Forelimb muscle (tissue), 1 donor: Measurements from ENCODE around the gene SFI1. TPM values are rescaled to one million over a fixed set of nuclear protein-coding genes. Genes with fewer than 3 reads are reported as not detected.
A peak's percentile ranks its signal among the peaks of the same experiment; 100 is the strongest.
"Not testable (repeated sequence)": the region's sequence is repeated elsewhere in the genome, so short reads cannot be mapped to it uniquely, and the experiment has no call there.

ENCODE experiments used
- DNase-seq: peaks from one replicate; pipeline ENCODE4 v3.0.0-alpha.2; 2013; ENCODE audit warnings: low read depth
- polyA plus RNA-seq: library from polyadenylated mRNA; unstranded; fragments of 120-200 nt; gene quantifications from one replicate; pipeline ENCODE4 v1.2.1, GENCODE V29; 2013; ENCODE audit not compliant: insufficient read length

Gene SFI1
- polyA plus RNA-seq, 1 donor: 9.6 TPM

DNA sequence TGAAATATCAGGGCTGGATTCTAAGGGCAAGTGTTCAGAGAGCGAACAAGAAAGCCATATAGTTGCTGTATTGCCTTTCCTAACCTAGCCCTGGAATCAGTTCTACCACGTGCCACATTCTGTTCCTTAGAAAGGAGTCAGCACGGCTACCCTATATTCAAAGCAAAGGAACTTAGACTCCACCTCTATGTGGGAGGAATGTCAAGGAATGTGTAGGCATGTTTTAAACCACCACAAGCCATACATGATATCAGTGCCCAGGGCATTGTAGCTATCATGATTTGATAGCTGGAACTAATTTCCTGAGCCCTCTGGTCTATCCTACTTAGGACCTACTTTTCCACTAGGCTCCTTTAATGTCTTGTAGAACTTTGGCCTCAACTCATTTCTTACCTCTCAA lies 4.2 kb upstream of the SFI1 start:
- no peak for DNase-seq

DNA sequence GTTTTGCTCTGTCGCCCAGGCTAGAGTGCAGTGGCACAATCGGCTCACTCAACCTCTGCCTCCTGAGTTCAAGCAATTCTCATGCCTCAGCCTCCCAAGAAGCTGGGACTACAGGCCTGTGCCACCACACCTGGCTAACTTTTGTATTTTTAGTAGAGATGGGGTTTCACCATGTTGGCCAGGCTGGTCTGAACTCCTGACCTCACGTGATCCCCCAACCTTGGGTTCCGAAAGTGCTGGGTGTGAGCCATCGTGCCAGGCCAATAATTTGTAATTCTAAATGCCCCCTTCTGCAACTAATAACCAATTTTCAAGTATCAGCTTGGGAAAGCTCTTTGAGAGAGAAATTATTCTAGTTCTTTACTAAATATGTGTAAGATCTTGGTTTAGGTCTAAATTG lies 3.0 kb upstream of the SFI1 start:
- not testable (repeated sequence) for DNase-seq

DNA sequence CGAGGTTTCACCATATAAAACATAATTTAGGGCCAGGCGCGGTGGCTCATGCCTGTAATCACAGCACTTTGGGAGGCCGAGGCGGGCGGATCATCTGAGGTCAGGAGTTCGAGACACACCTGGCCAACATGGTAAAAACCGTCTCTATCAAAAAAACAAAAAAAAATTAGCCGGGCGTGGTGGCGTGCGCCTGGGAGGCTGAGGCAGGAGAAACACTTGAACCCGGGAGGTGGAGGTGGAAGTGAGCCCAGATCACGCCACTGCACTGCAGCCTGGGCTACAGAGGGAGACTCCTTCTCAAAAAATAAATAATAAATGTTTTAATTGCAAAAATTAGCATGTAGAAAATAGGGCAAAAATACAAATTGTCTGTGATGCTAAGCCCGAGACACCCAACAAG lies 993 bp upstream of the SFI1 start:
- no peak for DNase-seq

DNA sequence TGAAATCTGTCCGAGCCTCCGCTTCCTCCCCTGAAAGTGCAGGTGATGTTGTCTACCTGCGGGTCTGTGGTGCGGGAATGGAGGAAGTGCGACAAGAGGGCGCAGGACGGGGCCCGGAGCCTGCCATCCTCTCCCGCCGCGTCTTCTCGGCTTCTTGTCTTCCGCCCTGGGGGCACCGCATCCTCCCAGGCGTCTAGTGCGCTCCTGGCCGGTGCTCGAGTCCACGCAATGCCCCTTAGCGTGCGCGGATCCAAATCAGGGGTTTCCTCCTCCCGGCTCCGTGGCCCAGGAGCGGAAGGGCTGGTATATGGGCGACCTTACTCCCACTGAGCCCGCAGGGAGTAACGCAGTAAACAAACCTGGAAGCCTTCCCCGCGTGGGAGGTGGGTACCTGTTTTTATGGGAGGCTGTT lies 405 bp downstream of the SFI1 start:
- no peak for DNase-seq

DNA sequence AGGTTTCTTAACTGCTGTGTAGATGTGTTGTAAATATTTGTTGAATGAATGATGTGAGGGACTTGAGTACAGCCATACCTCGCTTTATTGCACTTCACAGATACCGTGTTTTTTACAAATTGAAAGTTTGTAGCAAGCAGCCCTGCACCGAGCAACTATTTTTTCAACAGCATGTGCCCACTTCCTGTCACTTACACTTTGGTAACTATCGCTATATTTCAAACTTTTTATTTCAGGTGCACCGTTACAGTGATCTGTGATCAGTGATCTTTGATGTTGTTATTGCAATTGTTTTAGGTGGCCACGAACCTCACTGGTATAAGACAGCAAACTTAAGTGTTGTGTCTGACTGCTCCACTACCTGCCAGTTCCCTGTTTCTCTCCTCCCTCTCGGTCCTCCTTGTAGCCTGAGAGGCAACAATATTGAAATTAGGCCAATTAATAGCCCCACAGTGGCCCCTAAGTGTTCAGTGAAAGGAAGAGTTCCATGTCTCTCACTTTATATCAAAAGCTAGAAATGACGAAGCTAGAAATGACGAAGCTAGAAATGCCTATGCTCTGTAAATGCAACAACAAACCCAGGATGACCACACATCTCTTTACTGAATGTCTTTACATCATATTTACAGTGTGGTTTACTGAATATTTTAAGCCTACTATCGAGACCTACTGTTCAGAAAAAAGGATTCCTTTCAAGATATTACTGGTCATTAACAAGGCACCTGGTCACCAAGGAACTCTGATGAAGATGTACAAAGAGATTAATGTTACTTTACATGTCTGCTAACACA lies 1.0 kb downstream of the SFI1 start:
- no peak for DNase-seq

DNA sequence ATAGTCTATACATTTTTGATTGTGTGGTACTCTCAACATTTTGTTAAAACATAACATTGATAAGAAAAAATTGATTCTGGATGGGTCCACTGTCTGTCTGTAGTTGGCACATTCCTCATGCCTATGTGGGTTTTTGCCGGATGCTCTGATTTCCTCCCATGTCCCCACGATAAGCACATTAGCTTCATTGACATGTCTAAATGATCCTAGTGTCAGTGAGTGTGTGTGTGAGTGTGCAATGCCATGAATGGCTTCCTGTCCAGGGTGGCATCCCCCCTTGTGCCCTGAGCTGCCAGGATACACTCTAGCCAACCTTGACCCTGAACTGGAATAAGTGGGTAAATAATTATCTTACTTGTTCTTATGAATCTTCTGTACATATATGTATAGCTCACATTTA lies 5.4 kb downstream of the SFI1 start:
- DNase-seq: no peak

DNA sequence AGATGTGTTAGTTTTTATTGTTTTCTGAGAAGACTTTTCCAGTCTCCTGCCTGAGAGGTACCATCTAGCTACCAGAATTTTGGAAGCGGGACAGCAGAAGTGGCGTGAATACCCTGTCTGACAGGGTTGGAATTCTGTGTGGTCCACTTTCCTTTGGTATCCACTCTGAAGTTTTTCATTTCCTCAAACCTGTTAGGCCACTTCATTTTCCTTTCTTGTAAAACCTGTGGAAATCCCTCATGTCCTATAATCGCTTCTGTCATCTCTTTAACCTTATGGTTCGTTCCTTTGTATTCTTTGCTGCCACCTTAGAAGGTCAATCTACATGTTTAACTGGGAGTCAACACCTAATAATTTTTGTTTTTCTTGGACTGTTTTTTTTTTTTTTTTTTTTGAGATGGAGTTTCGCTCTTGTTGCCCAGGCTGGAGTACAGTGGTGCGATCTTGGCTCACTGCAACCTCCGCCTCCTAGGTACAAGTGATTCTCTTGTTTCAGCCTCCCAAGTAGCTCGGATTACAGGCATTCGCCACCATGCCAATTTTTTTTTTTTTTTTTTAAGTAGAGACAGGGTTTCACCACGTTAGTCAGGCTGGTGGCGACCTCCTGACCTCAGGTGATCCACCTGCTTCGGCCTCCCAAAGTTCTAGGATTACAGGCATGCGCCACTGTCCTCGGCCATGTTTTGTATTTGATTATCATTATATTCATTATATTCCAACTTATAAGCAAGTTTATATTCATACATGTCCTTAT lies 7.1 kb downstream of the SFI1 start:
- no peak for DNase-seq

DNA sequence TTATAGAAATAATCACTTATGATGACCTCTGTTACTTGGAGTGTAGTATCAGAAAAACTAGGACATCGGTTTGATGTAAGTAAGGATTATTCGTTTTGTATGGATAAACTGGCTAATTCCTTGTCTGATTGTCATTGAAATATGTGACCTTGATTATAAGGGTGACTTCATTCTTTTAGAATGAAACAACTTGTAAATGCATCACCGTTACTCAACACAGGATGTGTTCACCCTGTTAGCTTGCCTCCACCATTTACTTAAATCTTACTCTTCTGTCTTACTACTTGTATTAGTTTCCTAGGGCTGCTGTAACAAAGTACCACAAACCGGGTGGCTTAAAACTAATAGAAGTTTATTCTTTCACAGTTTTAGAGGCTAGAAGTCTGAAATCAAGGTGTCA lies 7.9 kb downstream of the SFI1 start:
- DNase-seq: no peak

DNA sequence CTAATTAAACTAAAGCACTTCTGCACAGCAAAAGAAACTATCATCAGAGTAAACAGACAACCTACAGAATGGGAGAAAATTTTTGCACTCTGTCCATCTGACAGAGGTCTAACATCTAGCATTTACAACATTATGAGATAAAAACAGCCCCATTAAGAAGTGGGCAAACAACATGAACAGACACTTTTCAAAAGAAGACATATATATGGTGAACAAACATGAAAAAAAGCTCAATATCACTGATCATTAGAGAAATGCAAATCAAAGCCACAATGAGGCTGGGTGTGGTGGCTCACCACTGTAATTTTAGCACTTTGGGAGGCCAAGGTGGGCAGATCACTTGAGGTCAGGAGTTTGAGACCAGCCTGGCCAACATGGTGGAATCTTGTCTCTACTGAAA lies 11.2 kb downstream of the SFI1 start:
- not testable (repeated sequence) for DNase-seq

DNA sequence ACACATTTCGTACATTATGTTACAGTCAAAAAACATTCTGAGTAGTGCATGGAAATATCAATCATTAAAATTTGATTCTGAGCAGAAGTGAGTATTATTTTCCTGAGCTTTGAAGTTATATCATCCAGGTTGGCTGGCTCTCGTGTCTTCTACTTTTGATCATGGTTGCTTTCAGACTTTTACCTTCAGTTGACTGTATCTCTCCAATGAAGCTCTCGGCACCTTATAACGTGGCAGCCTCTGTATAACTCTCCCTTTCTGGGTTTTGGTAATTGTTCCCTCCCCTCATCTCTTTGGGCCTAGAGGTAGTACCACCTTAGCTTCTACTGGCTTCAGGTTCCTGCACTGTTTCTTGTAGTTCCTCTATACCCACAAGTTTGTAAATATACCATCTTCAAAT lies 12.2 kb downstream of the SFI1 start:
- no peak for DNase-seq

DNA sequence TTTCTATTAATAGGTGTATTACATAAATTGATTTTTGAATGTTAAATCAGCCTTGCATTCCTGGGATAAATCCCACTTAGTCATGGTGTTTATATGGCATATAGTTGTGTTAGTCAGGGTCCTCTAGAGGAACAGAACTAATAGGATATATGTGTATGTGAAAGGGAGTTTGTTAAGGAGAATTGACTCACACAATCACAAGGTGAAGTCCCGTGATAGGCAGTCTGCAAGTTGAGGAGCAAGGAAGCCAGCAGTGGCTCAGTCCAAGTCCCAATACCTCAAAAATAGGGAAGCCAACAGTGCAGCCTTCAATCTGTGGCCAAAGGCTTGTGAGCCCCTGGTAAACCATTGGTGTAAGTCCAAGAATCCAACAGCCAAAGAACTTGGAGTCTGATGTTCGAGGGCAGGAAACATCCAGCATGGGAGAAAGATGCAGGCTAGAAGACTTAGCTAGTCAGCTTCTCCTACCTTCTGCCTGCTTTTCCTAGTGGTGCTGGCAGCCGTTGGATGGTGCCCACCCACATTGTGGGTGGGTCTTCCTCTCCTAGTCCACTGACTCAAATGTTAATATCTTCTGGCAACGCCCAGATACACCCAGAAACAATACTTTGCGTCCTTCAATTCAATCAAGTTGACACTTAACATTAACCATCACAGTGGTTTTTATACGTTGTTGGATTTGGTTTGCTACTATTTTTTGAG lies 12.9 kb downstream of the SFI1 start:
- DNase-seq: no peak

DNA sequence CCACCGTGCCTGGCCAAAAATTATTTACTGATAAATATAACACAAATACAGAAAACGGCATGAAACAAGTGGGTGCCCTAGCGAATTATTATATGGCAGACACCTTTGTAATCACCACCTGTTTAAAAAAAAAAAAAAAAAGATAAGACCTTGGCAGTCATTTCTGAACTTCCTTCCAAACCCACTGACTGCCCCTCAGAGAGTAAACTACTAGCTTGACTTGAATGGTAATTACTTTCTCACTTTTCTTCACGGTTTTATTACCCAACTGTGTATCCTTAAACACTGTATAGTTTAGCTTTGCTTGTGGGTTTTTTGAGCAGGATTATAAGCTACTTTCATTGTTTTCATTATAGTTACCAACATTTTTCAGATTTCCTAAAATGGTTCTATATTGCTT lies 23.7 kb downstream of the SFI1 start:
- DNase-seq: no peak

DNA sequence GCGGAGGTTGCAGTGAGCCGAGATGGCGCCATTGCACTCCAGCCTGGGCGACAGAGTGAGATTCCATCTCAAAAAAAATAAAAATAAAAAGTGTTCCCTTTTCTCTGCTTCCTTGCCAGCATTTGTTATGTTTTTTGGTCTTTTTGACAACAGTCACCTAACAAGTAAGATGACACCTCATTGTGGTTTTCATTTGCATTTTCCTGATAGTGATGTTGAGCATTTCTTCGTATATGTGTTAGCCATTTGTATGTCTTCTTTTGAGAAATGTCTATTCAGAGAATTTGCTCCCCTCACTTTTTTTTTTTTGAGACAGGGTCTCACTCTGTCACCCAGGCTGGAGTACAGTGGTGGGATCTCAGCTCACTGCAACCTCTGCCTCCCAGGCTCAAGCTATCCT lies 27.8 kb downstream of the SFI1 start:
- not testable (repeated sequence) for DNase-seq

DNA sequence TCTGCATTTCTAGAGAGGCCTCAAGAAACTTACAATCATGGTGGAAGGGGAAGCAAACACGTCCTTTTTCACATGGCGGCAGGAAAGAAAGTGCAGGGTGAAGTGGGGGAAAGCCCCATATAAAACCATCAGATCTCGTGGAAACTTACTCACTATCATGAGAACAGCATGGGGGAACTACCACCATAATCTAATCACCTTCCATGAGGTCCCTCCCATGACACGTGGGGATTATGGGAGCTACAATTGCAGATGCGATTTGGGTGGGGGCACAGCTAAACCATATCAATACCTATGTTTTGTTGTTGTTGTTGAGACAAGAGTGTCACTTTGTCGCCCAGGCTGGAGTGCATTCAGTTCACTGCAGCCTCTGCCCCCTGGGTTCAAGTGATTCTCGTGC lies 29.9 kb downstream of the SFI1 start:
- no peak for DNase-seq

DNA sequence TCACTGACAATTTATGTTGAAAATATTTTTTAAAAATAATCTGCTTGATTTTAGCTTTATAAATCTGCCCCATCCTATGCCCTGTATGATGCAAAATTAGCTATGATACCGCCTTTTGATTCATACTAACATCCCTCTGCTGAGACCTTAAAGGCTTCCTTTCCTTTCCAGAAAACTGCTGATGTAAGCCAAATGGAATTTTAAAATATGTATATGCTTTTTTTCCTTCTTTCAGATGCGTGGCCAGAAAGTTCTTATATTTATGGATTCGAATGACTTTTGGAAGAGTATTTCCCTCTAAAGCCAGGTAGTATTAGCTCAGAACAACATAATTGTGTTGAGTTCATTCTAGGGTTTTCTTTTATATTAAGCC lies 34.5 kb downstream of the SFI1 start:
- DNase-seq: peak; percentile 40

DNA sequence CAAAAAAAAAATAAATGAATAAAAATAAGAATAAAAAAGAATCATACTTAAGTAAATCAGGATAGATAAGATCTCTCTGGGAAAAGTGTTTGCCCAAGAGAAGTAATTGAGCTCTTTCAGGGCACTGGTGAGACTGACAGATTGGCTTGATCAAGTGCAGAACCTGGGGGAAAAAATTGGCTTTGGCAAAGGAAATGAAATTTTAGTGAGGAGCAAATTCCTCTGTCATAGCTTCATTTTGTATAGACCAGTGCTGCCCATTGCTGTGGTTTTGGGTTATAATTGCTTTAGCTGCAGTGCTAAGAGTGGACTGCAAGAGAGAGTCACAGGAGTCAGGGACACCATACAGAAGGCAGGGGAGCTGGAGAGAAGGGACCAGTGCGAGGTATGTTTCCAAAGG lies 35.7 kb downstream of the SFI1 start:
- DNase-seq: no peak

DNA sequence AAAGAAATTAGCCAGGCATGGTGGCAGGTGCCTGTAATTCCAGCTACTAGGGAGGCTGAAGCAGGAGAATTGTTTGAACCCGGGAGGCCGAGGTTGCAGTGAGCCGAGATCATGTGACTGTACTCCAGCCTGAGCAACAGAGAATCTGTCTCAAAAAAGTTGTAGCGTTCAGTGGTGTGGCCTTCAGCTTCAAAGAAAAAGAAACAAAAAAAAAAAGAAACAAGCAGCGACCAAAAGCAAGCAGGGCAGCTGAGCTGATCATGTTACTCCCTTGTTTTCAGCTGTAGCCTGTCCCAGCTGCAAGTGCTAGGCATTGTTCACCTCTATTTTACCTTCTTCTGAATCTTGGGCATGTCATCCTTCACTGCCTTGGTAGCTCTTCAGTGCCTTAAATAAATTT lies 37.0 kb downstream of the SFI1 start:
- no peak for DNase-seq

DNA sequence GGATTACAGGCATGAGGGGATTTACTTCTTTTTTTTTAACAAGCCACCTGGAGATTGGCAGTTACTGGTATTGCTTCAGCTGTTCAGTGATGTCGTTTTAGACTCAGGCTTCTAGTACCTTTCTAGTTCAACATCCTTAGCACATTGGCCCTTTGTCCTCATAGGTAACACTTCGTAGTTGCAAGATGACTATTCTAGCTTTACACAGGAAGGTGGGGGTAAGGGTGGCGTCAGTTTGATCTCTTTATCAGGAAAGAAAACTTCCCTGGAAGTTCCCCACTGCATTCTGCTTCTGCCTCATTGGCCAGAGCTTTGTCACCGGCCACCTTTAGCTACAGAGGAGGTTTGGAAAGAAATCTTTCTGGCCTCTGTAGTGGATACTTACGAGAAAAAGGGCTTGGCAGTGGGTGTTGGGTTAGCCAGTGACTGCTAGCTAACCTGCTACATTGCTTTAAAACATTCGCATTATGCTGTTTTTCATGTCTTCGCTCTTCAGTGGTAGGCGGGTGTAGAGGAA lies 40.7 kb downstream of the SFI1 start:
- DNase-seq: no peak

DNA sequence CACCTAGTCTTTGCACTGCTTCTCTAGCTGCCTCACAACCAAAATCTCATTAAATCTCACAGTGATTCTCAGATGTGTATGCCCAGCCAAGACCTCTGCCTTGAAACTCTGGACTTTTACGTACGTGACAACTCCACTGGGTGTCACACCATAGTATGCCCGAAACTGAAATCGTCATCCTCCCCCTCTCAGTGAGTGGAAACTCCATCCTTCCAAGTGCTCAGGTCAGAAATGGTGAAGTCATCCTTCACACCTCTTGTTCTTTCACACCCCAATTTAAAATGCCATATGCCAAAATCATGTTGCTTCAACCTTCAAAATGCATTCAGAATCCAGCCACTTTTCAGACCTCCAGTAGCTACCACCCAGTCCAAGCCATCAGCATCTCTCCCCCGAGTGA lies 42.5 kb downstream of the SFI1 start:
- no peak for DNase-seq

DNA sequence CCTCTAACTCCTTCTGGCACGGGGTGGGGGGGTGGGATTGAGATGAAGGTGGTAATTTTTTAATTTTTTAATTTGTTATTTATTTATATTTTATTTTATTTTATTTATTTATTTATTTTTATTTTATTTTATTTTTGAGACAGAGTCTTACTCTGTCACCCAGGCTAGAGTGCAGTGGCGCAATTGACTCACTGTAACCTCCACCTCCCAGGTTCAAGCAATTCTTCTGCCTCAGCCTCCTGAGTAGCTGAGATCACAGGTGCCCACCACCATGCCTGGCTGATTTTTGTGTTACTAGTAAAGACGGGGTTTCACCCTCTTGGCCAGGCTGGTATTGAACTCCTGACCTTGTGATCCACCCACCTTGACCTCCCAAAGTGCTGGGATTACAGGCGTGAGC lies 43.8 kb downstream of the SFI1 start:
- not testable (repeated sequence) for DNase-seq

DNA sequence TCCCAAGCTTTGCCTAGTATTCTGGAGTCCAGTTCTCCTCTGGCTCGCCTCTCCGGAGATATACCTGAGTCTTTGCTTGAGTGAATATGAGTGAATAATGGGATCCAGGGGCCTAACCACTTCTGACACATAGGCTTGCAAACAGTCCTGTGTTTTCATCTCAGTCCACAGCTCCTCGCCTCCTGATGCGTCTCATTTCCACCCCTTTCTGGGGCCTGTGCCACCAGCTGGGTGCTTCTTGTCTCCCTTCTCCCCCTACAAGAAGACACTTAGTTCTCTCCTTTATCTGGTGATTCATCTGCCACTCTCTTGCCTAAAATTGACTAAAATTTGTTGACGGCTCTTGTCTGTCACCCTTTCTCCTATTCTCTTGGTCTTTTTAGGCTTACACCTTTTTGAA lies 44.6 kb downstream of the SFI1 start:
- DNase-seq: no peak
